ENCODE results near the gene FBXO22.

DNA sequence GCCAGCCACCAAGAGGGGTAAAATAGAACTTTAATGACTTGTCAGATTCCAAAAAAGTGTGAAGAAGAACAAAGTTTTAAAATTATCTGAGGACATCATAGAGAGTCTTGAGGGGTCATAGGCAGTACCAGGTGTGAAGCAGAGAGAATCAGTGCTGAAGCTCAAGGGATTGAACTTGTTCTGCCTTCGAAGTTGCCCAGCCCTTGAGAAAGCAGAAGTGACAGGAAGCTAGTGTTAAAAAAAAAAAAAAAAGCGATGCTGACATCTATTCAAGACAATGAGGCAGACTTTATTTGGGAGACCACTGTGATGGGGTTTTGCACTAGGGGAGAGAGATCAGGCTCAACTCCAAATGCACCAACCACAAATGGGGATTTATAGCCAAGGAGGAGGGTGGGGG is 21.8 kb downstream of the FBXO22 start:
- TF ChIP-seq, protein P1, sequence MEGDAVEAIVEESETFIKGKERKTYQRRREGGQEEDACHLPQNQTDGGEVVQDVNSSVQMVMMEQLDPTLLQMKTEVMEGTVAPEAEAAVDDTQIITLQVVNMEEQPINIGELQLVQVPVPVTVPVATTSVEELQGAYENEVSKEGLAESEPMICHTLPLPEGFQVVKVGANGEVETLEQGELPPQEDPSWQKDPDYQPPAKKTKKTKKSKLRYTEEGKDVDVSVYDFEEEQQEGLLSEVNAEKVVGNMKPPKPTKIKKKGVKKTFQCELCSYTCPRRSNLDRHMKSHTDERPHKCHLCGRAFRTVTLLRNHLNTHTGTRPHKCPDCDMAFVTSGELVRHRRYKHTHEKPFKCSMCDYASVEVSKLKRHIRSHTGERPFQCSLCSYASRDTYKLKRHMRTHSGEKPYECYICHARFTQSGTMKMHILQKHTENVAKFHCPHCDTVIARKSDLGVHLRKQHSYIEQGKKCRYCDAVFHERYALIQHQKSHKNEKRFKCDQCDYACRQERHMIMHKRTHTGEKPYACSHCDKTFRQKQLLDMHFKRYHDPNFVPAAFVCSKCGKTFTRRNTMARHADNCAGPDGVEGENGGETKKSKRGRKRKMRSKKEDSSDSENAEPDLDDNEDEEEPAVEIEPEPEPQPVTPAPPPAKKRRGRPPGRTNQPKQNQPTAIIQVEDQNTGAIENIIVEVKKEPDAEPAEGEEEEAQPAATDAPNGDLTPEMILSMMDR (IDR thresholded peaks at IDR 0.05), result no peak
- TF ChIP-seq POLR2A (IDR thresholded peaks at IDR 0.05), result no peak
